CD4-positive, alpha-beta T cell (primary cell): Measurements from ENCODE around the gene CSTF2T. TPM values are rescaled to one million over a fixed set of nuclear protein-coding genes. Genes with fewer than 3 reads are reported as not detected.

ENCODE experiments used
- ATAC-seq: fragments of 200-7000 bp; cut with Tn5 transposase; one replicate; pipeline ENCODE4 v1.10.0; 2022; ENCODE audit warnings: mild to moderate bottlenecking; ENCODE audit not compliant: poor library complexity
- CTCF ChIA-PET: fragments of 350-600 bp; sonication (Branson Sonifier 250); formaldehyde crosslinking; loops from one replicate; lab custom pipeline; 2021; ENCODE audit warnings: antibody characterized with exemption, inconsistent platforms; lab: Charles Lee
- POLR2A ChIA-PET: fragments of 350-600 bp; sonication (Branson Sonifier 250); formaldehyde crosslinking; loops from one replicate; lab custom pipeline; 2021; ENCODE audit warnings: antibody characterized with exemption, inconsistent platforms; lab: Charles Lee
- DNase-seq, 14 experiments: peaks; one replicate each; pipeline ENCODE4 v3.0.0-alpha.2; 2013 to 2020; ENCODE audit warnings: mixed read lengths in 2 of 14
- H3K27ac ChIP-seq, 2 donors: one replicate each; pipeline versions ENCODE4 v1.5.1 to v1.7.0; 2013; ENCODE audit warnings: low read length in 2 of 2, low read depth in 1 of 2, mild to moderate bottlenecking in 1 of 2
- H3K27me3 ChIP-seq, 2 experiments: 1 replicate in 1 of 2; 2 replicates in 1 of 2; pipeline versions ENCODE4 v1.6.1 to v1.7.0; 2013; ENCODE audit warnings: low read length in 2 of 2, control low read depth in 1 of 2, mild to moderate bottlenecking in 1 of 2, moderate library complexity in 1 of 2; ENCODE audit not compliant: insufficient read depth in 2 of 2, control insufficient read depth in 1 of 2
- H3K36me3 ChIP-seq: one replicate; pipeline ENCODE4 v1.6.1; 2013; ENCODE audit warnings: low read length, control low read depth; ENCODE audit not compliant: insufficient read depth
- H3K4me1 ChIP-seq: one replicate; pipeline ENCODE4 v1.6.1; 2013; ENCODE audit warnings: low read length, control low read depth; ENCODE audit not compliant: insufficient read depth
- H3K4me3 ChIP-seq: one replicate; pipeline ENCODE4 v1.5.1; 2013; ENCODE audit warnings: mild to moderate bottlenecking, low read length, moderate library complexity
- H3K9me3 ChIP-seq, 2 experiments: 1 replicate in 1 of 2; 2 replicates in 1 of 2; pipeline versions ENCODE4 v1.6.1 to v1.7.0; 2013; ENCODE audit warnings: low read length in 2 of 2, mild to moderate bottlenecking in 2 of 2, control low read depth in 1 of 2, moderate library complexity in 1 of 2; ENCODE audit not compliant: control insufficient read depth in 1 of 2, insufficient read depth in 1 of 2
- H3K27ac Mint-ChIP-seq: one replicate; pipeline ENCODE4 v1.8.0; 2020; ENCODE audit warnings: mixed read lengths
- H3K27me3 Mint-ChIP-seq: one replicate; pipeline ENCODE4 v1.8.0; 2021; ENCODE audit warnings: mixed read lengths
- H3K36me3 Mint-ChIP-seq: one replicate; pipeline ENCODE4 v1.8.0; 2021; ENCODE audit warnings: low read depth, mixed read lengths
- H3K4me1 Mint-ChIP-seq: one replicate; pipeline ENCODE4 v1.8.0; 2021; ENCODE audit warnings: low read depth, mixed read lengths
- H3K4me3 Mint-ChIP-seq: one replicate; pipeline ENCODE4 v1.8.0; 2020; ENCODE audit warnings: mild to moderate bottlenecking, mixed read lengths
- H3K9me3 Mint-ChIP-seq: one replicate; pipeline ENCODE4 v1.8.0; 2020; ENCODE audit warnings: mixed read lengths
- intact Hi-C, 2 experiments: fragments of 100-400 bp; cut with DNase I in 1 of 2; cut with micrococcal nuclease in 1 of 2; formaldehyde crosslinking; loops; one replicate each; pipeline versions ENCODE4 v1.15.1 to v1.9.0; 2023 to 2025; cut with DNase I, micrococcal nuclease
- total RNA-seq, 174 experiments: library from RNA in 2 of 174; stranded (reverse) in 2 of 174; gene quantifications; one replicate each; pipeline ENCODE4 v1.2.3 and lab custom pipeline; 2021 to 2026
- TF ChIP-seq, protein P1 (sequence below): fragments of 200-600 bp; IDR thresholded peaks from one replicate; pipeline ENCODE4 v1.8.0; 2022; ENCODE audit warnings: antibody characterized with exemption, mild to moderate bottlenecking

Gene CSTF2T
- total RNA-seq, 2 experiments from 2014 or later, result 28.4 to 29.6 TPM

DNA sequence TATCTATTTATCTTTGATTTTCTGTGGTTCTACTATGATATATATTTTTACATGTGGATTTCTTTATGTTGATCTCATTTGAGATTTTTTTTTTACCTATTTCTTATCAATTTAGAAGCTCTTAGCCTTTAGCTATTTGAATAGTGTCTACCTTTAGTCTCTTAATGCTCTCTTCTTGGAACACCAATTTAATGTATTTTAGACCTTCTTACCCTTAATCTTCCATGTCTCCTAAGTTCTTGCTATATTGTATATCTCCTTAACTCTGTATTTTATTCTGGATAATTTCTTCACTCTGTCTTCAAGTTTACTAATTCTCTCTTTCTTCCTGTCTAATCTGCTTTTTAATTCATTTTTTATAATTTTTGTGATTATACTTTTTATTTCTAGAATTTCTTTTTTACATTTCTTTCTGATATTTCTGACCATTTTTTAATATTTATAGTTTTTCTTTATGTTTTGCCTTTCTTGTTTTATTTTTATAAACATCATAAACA lies 27.3 kb downstream of the CSTF2T start:
- Mint-ChIP-seq H3K27me3 (peaks cover 51% of the 10 kb centered on the region), H3K36me3 (no peaks in the 10 kb centered on the region), H3K9me3 (peaks cover 9% of the 10 kb centered on the region), H3K27ac (no peak overlapping the region), H3K4me3 (no peak overlapping the region), H3K4me1 (no peaks in the 10 kb centered on the region)
- H3K4me3 ChIP-seq, result no peak overlapping the region
- H3K27ac ChIP-seq, result no peak overlapping the region
- no peaks in the 10 kb centered on the region for H3K4me1 ChIP-seq
- ChIA-PET POLR2A (no interaction called here), CTCF (interaction anchor here (0.6 kb wide), 1 partner anchor 19 kb away, joined by 3 read pairs; no protein-coding TSS in a partner anchor)
- DNase-seq, result no peak
- no peak for ATAC-seq
- H3K36me3 ChIP-seq, result no peaks in the 10 kb centered on the region
- peaks cover 0 to 6% of the 10 kb centered on the region in 2 experiments for H3K27me3 ChIP-seq
- TF ChIP-seq, protein P1, sequence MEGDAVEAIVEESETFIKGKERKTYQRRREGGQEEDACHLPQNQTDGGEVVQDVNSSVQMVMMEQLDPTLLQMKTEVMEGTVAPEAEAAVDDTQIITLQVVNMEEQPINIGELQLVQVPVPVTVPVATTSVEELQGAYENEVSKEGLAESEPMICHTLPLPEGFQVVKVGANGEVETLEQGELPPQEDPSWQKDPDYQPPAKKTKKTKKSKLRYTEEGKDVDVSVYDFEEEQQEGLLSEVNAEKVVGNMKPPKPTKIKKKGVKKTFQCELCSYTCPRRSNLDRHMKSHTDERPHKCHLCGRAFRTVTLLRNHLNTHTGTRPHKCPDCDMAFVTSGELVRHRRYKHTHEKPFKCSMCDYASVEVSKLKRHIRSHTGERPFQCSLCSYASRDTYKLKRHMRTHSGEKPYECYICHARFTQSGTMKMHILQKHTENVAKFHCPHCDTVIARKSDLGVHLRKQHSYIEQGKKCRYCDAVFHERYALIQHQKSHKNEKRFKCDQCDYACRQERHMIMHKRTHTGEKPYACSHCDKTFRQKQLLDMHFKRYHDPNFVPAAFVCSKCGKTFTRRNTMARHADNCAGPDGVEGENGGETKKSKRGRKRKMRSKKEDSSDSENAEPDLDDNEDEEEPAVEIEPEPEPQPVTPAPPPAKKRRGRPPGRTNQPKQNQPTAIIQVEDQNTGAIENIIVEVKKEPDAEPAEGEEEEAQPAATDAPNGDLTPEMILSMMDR, result no peak
- no peaks in the 10 kb centered on the region for H3K9me3 ChIP-seq
- intact Hi-C loops, result no loop called here

GRCh38 chr10:51669041-51669440 lies 30.4 kb downstream of the CSTF2T start:
- peaks cover 9% of the 10 kb centered on the region for H3K9me3 Mint-ChIP-seq
- H3K4me3 Mint-ChIP-seq, result no peak overlapping the region
- Histone ChIP-seq H3K4me1 (no peaks in the 10 kb centered on the region), H3K9me3 (no peaks in the 10 kb centered on the region), H3K36me3 (no peaks in the 10 kb centered on the region), H3K27me3 (no peaks in the 10 kb centered on the region), H3K4me3 (no peak overlapping the region), H3K27ac (no peak overlapping the region)
- ChIA-PET POLR2A (no interaction called here), CTCF (interaction anchor here (1.1 kb wide), 1 partner anchor 10 kb away, joined by 3 read pairs; no protein-coding TSS in a partner anchor)
- TF ChIP-seq, protein P1, result no peak
- no peaks in the 10 kb centered on the region for H3K4me1 Mint-ChIP-seq
- intact Hi-C loops, result no loop called here
- no peak overlapping the region for H3K27ac Mint-ChIP-seq
- H3K36me3 Mint-ChIP-seq, result no peaks in the 10 kb centered on the region
- ATAC-seq (no peak), DNase-seq (no peak)
- peaks cover 33% of the 10 kb centered on the region for H3K27me3 Mint-ChIP-seq

- H3K4me1 ChIP-seq, result no peaks in the 10 kb centered on the region
- H3K27ac Mint-ChIP-seq, result no peak overlapping the region
- H3K4me1 Mint-ChIP-seq, result no peaks in the 10 kb centered on the region
- peaks cover 9% of the 10 kb centered on the region for H3K9me3 Mint-ChIP-seq
- POLR2A ChIA-PET, result no interaction called here
- TF ChIP-seq, protein P1, result no peak
- DNase-seq (no peak), ATAC-seq (no peak)
- H3K9me3 ChIP-seq, result no peaks in the 10 kb centered on the region
- no peaks in the 10 kb centered on the region for H3K36me3 Mint-ChIP-seq
- no peak overlapping the region for H3K27ac ChIP-seq
- no peak overlapping the region for H3K4me3 Mint-ChIP-seq
- no peaks in the 10 kb centered on the region for H3K27me3 ChIP-seq
- CTCF ChIA-PET, result no interaction called here
- H3K4me3 ChIP-seq, result no peak overlapping the region
- no peaks in the 10 kb centered on the region for H3K36me3 ChIP-seq
- intact Hi-C loops, result no loop called here
- H3K27me3 Mint-ChIP-seq, result peaks cover 28% of the 10 kb centered on the region
Observed at GRCh38 chr10:51668336-51668689, 31.1 kb downstream of the CSTF2T start.
